IMR-90 (cell line): ENCODE measurements around the gene IQGAP2. TPM values are rescaled to one million over a fixed set of nuclear protein-coding genes. Genes with fewer than 3 reads are reported as not detected.

Experiments used
- ATAC-seq: fragments of 200-7000 bp; cut with Tn5 transposase; 2 replicates; pipeline ENCODE4 v1.9.1; 2020; ENCODE audit warnings: low read depth, mild to moderate bottlenecking, moderate library complexity
- BruUV-seq: library from RNA; stranded (reverse); fragments of 400-500 nt; replicated peaks from 2 replicates; lab custom pipeline; 2021; lab: Mats Ljungman, UMichigan
- CTCF ChIA-PET: fragments of 300-600 bp; formaldehyde crosslinking; extraction: SDS; loops from one replicate; lab custom pipeline; 2021; ENCODE audit warnings: antibody characterized with exemption; lab: Yijun Ruan, JAX
- POLR2A ChIA-PET: fragments of 300-600 bp; sonication (Branson Sonifier 250); formaldehyde crosslinking; loops from one replicate; lab custom pipeline; 2022; ENCODE audit warnings: antibody characterized with exemption; ENCODE audit not compliant: unreplicated experiment; lab: Charles Lee
- DNase-seq: peaks from one replicate; pipeline ENCODE4 v3.0.0; 2013
- H2AFZ ChIP-seq: replicated peaks from 2 replicates; pipeline ENCODE3; 2013; ENCODE audit warnings: low read length, mild to moderate bottlenecking; ENCODE audit not compliant: poor library complexity
- H2AK5ac ChIP-seq: 2 replicates; pipeline ENCODE4 v1.6.1; 2013; ENCODE audit warnings: low read depth, low read length, inconsistent platforms
- H2AK9ac ChIP-seq: replicated peaks from 2 replicates; pipeline ENCODE3; 2013; ENCODE audit warnings: mild to moderate bottlenecking, low read depth, low read length, moderate library complexity; ENCODE audit not compliant: poor library complexity
- H2BK120ac ChIP-seq: 2 replicates; pipeline ENCODE4 v1.6.1; 2013; ENCODE audit warnings: low read depth, low read length, inconsistent platforms
- H2BK15ac ChIP-seq: 3 replicates; pipeline ENCODE4 v1.6.1; 2013; ENCODE audit warnings: low read depth, low read length, inconsistent platforms
- H2BK20ac ChIP-seq: 2 replicates; pipeline ENCODE4 v1.6.1; 2013; ENCODE audit warnings: low read depth, mild to moderate bottlenecking, inconsistent platforms, low read length, moderate library complexity
- H2BK5ac ChIP-seq: 2 replicates; pipeline ENCODE4 v1.6.1; 2013; ENCODE audit warnings: mild to moderate bottlenecking, low read depth, low read length, inconsistent platforms; ENCODE audit not compliant: poor library complexity, severe bottlenecking
- H3K14ac ChIP-seq: replicated peaks from 2 replicates; pipeline ENCODE4 v1.6.1; 2013; ENCODE audit warnings: low read depth, low read length, inconsistent platforms
- H3K18ac ChIP-seq: 2 replicates; pipeline ENCODE4 v1.6.1; 2013; ENCODE audit warnings: low read depth, low read length, control low read depth
- H3K23ac ChIP-seq: 2 replicates; pipeline ENCODE4 v1.6.1; 2013; ENCODE audit warnings: low read depth, low read length, inconsistent platforms
- H3K27ac ChIP-seq: 2 replicates; pipeline ENCODE4 v1.5.1; 2013; ENCODE audit warnings: mild to moderate bottlenecking, control low read depth, low read length; ENCODE audit not compliant: insufficient read depth
- H3K27me3 ChIP-seq: 2 replicates; pipeline ENCODE4 v1.6.1; 2013; ENCODE audit warnings: low read length; ENCODE audit not compliant: control insufficient read depth, insufficient read depth
- H3K36me3 ChIP-seq: 2 replicates; pipeline ENCODE4 v1.6.1; 2013; ENCODE audit warnings: low read length, mixed read lengths; ENCODE audit not compliant: control insufficient read depth, insufficient read depth
- H3K4ac ChIP-seq: 2 replicates; pipeline ENCODE4 v1.6.1; 2013; ENCODE audit warnings: low read depth, low read length, inconsistent platforms
- H3K4me1 ChIP-seq: 2 replicates; pipeline ENCODE4 v1.6.1; 2013; ENCODE audit warnings: low read length, mixed read lengths; ENCODE audit not compliant: control insufficient read depth, insufficient read depth
- H3K4me2 ChIP-seq: 2 replicates; pipeline ENCODE4 v1.6.1; 2013; ENCODE audit warnings: low read depth, mild to moderate bottlenecking, control low read depth, low read length, moderate library complexity
- H3K4me3 ChIP-seq: 2 replicates; pipeline ENCODE4 v1.5.1; 2013; ENCODE audit warnings: low read depth, mild to moderate bottlenecking, control low read depth, low read length, moderate library complexity; ENCODE audit not compliant: insufficient read depth
- H3K56ac ChIP-seq: 2 replicates; pipeline ENCODE4 v1.6.1; 2013; ENCODE audit warnings: low read length, inconsistent platforms; ENCODE audit not compliant: insufficient read depth; ENCODE audit errors: extremely low read depth
- H3K79me1 ChIP-seq, 2 experiments: 2 replicates each; pipeline ENCODE4 v1.6.1; 2013; ENCODE audit warnings: low read length in 2 of 2, inconsistent platforms in 1 of 2, low read depth in 1 of 2
- H3K9ac ChIP-seq: 2 replicates; pipeline ENCODE4 v1.6.1; 2013; ENCODE audit warnings: low read depth, low read length, control low read depth
- H3K9me1 ChIP-seq: 2 replicates; pipeline ENCODE4 v1.6.1; 2013; ENCODE audit warnings: low read length, inconsistent platforms; ENCODE audit not compliant: insufficient read depth
- H3K9me3 ChIP-seq: 2 replicates; pipeline ENCODE4 v1.6.1; 2013; ENCODE audit warnings: low read length; ENCODE audit not compliant: control insufficient read depth, insufficient read depth
- H4K20me1 ChIP-seq: 2 replicates; pipeline ENCODE4 v1.6.1; 2013; ENCODE audit warnings: low read length, inconsistent platforms; ENCODE audit not compliant: insufficient read depth
- H4K5ac ChIP-seq: 2 replicates; pipeline ENCODE4 v1.6.1; 2013; ENCODE audit warnings: mild to moderate bottlenecking, low read depth, low read length, control low read depth
- H4K8ac ChIP-seq, 2 experiments: 2 replicates each; pipeline ENCODE4 v1.6.1; 2013; ENCODE audit warnings: low read depth in 2 of 2, low read length in 2 of 2, control low read depth in 1 of 2, inconsistent platforms in 1 of 2
- H4K91ac ChIP-seq: 2 replicates; pipeline ENCODE4 v1.6.1; 2013; ENCODE audit warnings: low read depth, low read length, inconsistent platforms; ENCODE audit not compliant: insufficient read depth
- MAFK ChIP-seq: IDR thresholded peaks from 2 replicates; pipeline ENCODE4 v1.6.1; 2012; ENCODE audit warnings: low read depth, low read length, improper control_type of control experiment
- RAD21 ChIP-seq: IDR thresholded peaks from 2 replicates; pipeline ENCODE4 v1.6.1; 2012; ENCODE audit warnings: low read length, improper control_type of control experiment
- WGBS, 2 experiments: methylation state at CpG; one replicate each; pipeline versions ENCODE4 v1.1.5 to v1.1.7; 2013; ENCODE audit warnings: missing lambda C conversion rate in 2 of 2; ENCODE audit not compliant: insufficient read length in 1 of 2; ENCODE audit errors: extremely low coverage in 2 of 2; 5-methylcytosine and 5-hydroxymethylcytosine counted together
- dilution Hi-C: fragments of 300-500 bp; cut with HindIII; formaldehyde crosslinking; loops from one replicate; pipeline ENCODE4 v1.14.3; 2018; ENCODE audit warnings: low sequenced_read_pairs; ENCODE audit not compliant: unreplicated experiment
- in situ Hi-C: fragments of 300-500 bp; cut with MboI; formaldehyde crosslinking; loops from 3 replicates; pipeline ENCODE4 v1.14.3; 2019; ENCODE audit warnings: low sequenced_read_pairs, inconsistent platforms, mixed read lengths
- intact Hi-C: fragments of 100-400 bp; cut with micrococcal nuclease; formaldehyde crosslinking; loops from 2 replicates; pipeline ENCODE4 v1.10.0; 2022
- polyA plus RNA-seq, 3 experiments: library from polyadenylated mRNA; depleted of rRNA; stranded (reverse); fragments of >200 nt; gene quantifications; 2 replicates each; pipeline ENCODE4 v1.2.3, GENCODE V29; 2012; ENCODE audit warnings: low replicate concordance in 1 of 3
- total RNA-seq: library from RNA; depleted of rRNA; stranded (reverse); fragments of >200 nt; gene quantifications from 2 replicates; pipeline ENCODE4 v1.2.3, GENCODE V29; 2012

Gene IQGAP2
- total and polyA plus RNA-seq, 2 of the 4 experiments (the other 2 are of a cell fraction): 0.21 to 0.36 TPM

- H3K9me1 ChIP-seq: no peaks in the 10 kb centered on the region
- H3K14ac ChIP-seq: no peak overlapping the region
- no peak overlapping the region for H2BK120ac ChIP-seq
- H2AFZ ChIP-seq: no peak overlapping the region
- no peak overlapping the region for H3K4ac ChIP-seq
- H4K91ac ChIP-seq: no peak overlapping the region
- in situ Hi-C loops (no loop called here), intact Hi-C loops (no loop called here), dilution Hi-C loops (no loop called here)
- H2BK15ac ChIP-seq: no peak overlapping the region
- no peak overlapping the region for H3K27ac ChIP-seq
- DNase-seq (no peak), ATAC-seq (no peak)
- no peak overlapping the region for H3K18ac ChIP-seq
- no peak overlapping the region for H4K5ac ChIP-seq
- H3K56ac ChIP-seq: no peak overlapping the region
- no TSS peak for BruUV-seq
- H3K4me3 ChIP-seq: no peak overlapping the region
- CTCF ChIA-PET: no interaction called here
- H3K23ac ChIP-seq: no peak overlapping the region
- H3K4me2 ChIP-seq: no peak overlapping the region
- no peak overlapping the region for H4K8ac ChIP-seq
- no peak overlapping the region for H2BK5ac ChIP-seq
- WGBS, 2 experiments: no CpG with 5 or more reads among the region's 3 CpGs
- POLR2A ChIA-PET: no interaction called here
- H2AK5ac ChIP-seq: no peak overlapping the region
- no peaks in the 10 kb centered on the region for H3K36me3 ChIP-seq
- TF ChIP-seq MAFK (peak; percentile 98), RAD21 (no peak)
- no peaks in the 10 kb centered on the region for H4K20me1 ChIP-seq
- no peak overlapping the region for H2AK9ac ChIP-seq
- no peaks in the 10 kb centered on the region; the same call in 1 of the 2 replicates for H3K9me3 ChIP-seq
- no peaks in the 10 kb centered on the region for H3K4me1 ChIP-seq
- no peak overlapping the region for H3K9ac ChIP-seq
- H2BK20ac ChIP-seq: no peak overlapping the region
- no peaks in the 10 kb centered on the region for H3K79me1 ChIP-seq
- H3K27me3 ChIP-seq: peaks cover 23% of the 10 kb centered on the region
Measured at GRCh38 chr5:76592692-76593091, 189.6 kb downstream of the IQGAP2 start.
